Measurements from ENCODE around the gene NEDD9.

Gene NEDD9, protein sequence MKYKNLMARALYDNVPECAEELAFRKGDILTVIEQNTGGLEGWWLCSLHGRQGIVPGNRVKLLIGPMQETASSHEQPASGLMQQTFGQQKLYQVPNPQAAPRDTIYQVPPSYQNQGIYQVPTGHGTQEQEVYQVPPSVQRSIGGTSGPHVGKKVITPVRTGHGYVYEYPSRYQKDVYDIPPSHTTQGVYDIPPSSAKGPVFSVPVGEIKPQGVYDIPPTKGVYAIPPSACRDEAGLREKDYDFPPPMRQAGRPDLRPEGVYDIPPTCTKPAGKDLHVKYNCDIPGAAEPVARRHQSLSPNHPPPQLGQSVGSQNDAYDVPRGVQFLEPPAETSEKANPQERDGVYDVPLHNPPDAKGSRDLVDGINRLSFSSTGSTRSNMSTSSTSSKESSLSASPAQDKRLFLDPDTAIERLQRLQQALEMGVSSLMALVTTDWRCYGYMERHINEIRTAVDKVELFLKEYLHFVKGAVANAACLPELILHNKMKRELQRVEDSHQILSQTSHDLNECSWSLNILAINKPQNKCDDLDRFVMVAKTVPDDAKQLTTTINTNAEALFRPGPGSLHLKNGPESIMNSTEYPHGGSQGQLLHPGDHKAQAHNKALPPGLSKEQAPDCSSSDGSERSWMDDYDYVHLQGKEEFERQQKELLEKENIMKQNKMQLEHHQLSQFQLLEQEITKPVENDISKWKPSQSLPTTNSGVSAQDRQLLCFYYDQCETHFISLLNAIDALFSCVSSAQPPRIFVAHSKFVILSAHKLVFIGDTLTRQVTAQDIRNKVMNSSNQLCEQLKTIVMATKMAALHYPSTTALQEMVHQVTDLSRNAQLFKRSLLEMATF

DNA sequence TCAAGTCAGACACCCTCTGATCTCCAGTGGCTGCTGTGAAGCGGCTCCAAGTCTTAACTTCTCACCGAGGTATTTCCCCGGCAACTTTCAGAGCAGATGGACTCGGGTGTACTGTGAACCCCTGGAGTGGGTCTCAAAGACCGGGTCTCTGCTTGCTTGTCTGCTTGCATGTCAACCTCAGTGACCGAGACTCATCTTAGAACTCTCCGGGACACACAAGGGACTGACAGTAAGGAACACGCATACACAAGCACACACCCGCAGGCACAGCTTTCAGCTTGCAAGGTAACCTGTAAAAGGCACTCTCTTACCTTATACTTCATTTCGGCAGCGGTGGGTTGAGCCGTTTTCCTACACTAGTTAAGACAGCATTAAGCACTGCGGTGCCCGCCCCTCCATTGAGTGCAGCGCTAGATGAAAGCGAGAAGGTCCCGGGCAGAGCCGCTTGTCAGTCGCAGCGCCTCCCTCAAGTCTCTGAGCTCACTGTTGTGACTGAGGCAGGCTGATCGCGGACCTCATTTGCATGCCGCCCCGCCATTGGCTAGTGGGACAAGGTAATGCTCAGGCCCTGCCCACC, at the start of gene NEDD9:
NEDD9 (minus strand) TSS at position 476 of the 577 bp plus-strand sequence; CDS start at position 323, 153 bp downstream.
- TF ChIP-seq, protein P1, sequence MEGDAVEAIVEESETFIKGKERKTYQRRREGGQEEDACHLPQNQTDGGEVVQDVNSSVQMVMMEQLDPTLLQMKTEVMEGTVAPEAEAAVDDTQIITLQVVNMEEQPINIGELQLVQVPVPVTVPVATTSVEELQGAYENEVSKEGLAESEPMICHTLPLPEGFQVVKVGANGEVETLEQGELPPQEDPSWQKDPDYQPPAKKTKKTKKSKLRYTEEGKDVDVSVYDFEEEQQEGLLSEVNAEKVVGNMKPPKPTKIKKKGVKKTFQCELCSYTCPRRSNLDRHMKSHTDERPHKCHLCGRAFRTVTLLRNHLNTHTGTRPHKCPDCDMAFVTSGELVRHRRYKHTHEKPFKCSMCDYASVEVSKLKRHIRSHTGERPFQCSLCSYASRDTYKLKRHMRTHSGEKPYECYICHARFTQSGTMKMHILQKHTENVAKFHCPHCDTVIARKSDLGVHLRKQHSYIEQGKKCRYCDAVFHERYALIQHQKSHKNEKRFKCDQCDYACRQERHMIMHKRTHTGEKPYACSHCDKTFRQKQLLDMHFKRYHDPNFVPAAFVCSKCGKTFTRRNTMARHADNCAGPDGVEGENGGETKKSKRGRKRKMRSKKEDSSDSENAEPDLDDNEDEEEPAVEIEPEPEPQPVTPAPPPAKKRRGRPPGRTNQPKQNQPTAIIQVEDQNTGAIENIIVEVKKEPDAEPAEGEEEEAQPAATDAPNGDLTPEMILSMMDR (IDR thresholded peaks at IDR 0.05; ENCODE audit: control extremely low read depth, extremely low read depth, low read depth, missing control alignments), result no peak
- peak; percentile 91 for DNase-seq (ENCODE audit: extremely low spot score)
- CTCF ChIA-PET, result interaction anchor here (1.6 to 8.6 kb wide), 7 partner anchors 10 to 264 kb away, joined by 4 to 42 read pairs (median 15); no protein-coding TSS in a partner anchor
- POLR2A ChIA-PET, result interaction anchor here (0.6 to 1.3 kb wide), 9 partner anchors 10 to 283 kb away, joined by 3 to 7 read pairs (median 3); no protein-coding TSS in a partner anchor

DNA sequence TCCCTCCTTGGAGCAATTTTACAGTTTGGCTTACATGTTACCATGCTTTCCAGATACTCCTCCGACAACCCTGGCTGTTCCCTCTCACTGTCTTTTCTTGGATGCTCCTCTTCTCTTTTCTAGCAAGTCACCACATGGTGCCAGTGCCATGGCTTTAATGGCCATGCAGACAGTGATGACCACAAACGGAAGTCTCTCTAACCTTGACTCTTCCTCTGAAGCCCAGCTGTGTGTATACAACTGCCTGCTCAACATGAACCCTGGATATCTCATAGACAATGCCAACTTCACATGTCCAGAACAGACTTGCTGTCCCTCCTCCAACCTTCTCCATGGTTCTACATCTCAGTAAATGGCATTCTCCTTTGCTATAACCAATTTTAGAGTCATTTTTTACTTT, 49.8 kb upstream of the NEDD9 start:
- TF ChIP-seq, protein P1 (IDR thresholded peaks at IDR 0.05; ENCODE audit: control extremely low read depth, extremely low read depth, low read depth, missing control alignments), result no peak
- no peak for DNase-seq (ENCODE audit: extremely low spot score)
- CTCF ChIA-PET, result interaction anchor here (1.5 to 1.9 kb wide), 2 partner anchors 10 to 214 kb away, joined by 4 to 7 read pairs; no protein-coding TSS in a partner anchor
- POLR2A ChIA-PET, result no interaction called here

DNA sequence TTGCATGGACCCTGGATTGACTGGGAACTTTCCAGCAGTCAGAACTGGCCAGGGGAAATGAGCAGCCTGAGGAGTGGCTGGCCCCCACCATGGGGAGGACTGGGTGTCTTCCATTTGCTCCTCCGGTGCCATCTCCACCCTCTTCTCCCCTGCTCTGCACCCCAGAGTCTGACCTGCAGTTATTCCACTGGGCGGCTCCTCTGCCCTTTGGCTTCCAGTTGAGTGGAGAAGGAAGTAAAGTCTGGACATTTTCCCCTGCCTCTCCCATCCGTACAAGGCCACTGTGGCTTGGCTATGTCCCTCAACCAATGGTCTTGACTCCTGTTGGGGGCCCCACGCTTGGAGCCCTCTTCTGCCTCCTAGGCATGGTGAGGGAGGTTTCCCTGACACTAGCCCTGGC, 47.9 kb upstream of the NEDD9 start:
- no peak for DNase-seq (ENCODE audit: extremely low spot score)
- CTCF ChIA-PET, result interaction anchor here (1.6 kb wide), 1 partner anchor 29 kb away, joined by 3 read pairs; no protein-coding TSS in a partner anchor
- TF ChIP-seq, protein P1 (IDR thresholded peaks at IDR 0.05; ENCODE audit: control extremely low read depth, extremely low read depth, low read depth, missing control alignments), result no peak
- POLR2A ChIA-PET, result no interaction called here

DNA sequence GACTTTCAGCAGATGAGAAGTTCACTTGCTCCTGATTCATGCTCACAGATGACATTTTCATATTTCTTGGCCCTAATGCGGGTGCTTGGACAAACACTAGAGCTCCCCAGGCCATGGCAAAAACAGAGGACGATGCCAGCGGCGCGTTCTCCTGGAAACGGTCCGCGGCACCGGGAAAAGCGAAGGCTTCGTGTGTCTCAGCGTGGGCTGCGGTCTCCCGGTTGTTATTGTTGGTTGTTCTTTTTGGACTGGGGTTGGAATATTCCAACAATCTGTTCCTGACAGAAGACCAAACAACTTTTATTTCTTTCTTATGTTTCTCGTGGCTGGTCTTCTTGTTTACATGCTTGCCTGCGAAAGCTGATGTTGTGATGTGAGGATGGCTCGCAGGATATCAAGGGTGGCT, 46.8 kb upstream of the NEDD9 start:
- TF ChIP-seq, protein P1 (IDR thresholded peaks at IDR 0.05; ENCODE audit: control extremely low read depth, extremely low read depth, low read depth, missing control alignments), result no peak
- CTCF ChIA-PET, result interaction anchor here (1.0 to 4.9 kb wide), 4 partner anchors 11 to 217 kb away, joined by 3 to 36 read pairs (median 4); no protein-coding TSS in a partner anchor
- POLR2A ChIA-PET, result no interaction called here
- no peak for DNase-seq (ENCODE audit: extremely low spot score)

DNA sequence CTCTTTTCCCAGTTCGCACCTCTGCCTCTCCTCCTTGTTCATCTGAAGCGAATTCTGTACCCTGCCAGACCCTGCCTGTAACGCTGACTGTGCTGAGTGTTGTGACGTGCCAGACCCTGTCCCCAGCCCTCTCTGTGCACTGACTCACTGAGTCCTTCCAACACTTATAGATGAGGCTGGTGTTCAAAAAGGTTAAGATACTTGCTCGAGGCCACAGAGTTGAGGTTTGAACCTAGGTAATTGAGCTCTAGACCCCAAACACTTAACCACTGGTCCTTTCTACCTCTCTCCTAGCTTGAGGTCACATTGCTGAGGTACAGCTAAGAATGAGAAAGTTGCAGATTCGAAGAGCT, 45.7 kb upstream of the NEDD9 start:
- ChIA-PET CTCF (interaction anchor here (0.9 to 4.9 kb wide), 15 partner anchors 10 to 297 kb away, joined by 3 to 36 read pairs (median 3); no protein-coding TSS in a partner anchor), POLR2A (interaction anchor here (1.3 kb wide), 1 partner anchor 45 kb away, joined by 3 read pairs; the partner anchor contains the start of gene NEDD9)
- TF ChIP-seq, protein P1 (IDR thresholded peaks at IDR 0.05; ENCODE audit: control extremely low read depth, extremely low read depth, low read depth, missing control alignments), result no peak
- peak; percentile 31 for DNase-seq (ENCODE audit: extremely low spot score)
